ENCODE measurements around the gene CLMN. TPM values are rescaled to one million over a fixed set of nuclear protein-coding genes. Genes with fewer than 3 reads are reported as not detected.

Gene CLMN
- total RNA-seq, 1 experiment from 2014 or later, result 33.4 TPM

GRCh38 chr14:95190857-95191256, 128.9 kb downstream of the CLMN start (continued):
- TF ChIP-seq REST (IDR thresholded peaks at IDR 0.05; ENCODE audit: low read depth) (no peak), CBX3 (IDR thresholded peaks at IDR 0.05; ENCODE audit: low read depth) (no peak), ZFX (IDR thresholded peaks at IDR 0.05) (no peak), SIN3A (IDR thresholded peaks at IDR 0.05; ENCODE audit: low read depth) (no peak), RAD21 (IDR thresholded peaks at IDR 0.05; ENCODE audit: low read depth) (no peak), SP1 (IDR thresholded peaks at IDR 0.05; ENCODE audit: low read depth) (no peak), EGR1 (IDR thresholded peaks at IDR 0.05; ENCODE audit: low read depth) (no peak)

GRCh38 chr14:95190346-95190840, 129.3 kb downstream of the CLMN start:
- H3K4me1 ChIP-seq (ENCODE audit: control insufficient read depth in 1 of 2, insufficient read depth in 2 of 2, low read length in 2 of 2), result no peaks in the 10 kb centered on the region
- ATAC-seq (no peak), DNase-seq (ENCODE audit: low read depth, low spot score) (no peak)
- H3K79me2 ChIP-seq (ENCODE audit: insufficient read depth, low read length), result no peaks in the 10 kb centered on the region
- no peaks in the 10 kb centered on the region for H3K36me3 ChIP-seq (ENCODE audit: control insufficient read depth in 1 of 2, insufficient read depth in 2 of 2, low read length in 2 of 2)
- BruUV-seq (replicated peaks), result no TSS peak
- TF ChIP-seq TCF7L2 (IDR thresholded peaks at IDR 0.05; ENCODE audit: borderline replicate concordance, extremely low read depth, insufficient read depth, insufficient read length) (no peak), FOSL1 (IDR thresholded peaks at IDR 0.05; ENCODE audit: low read depth) (no peak), MAX (IDR thresholded peaks at IDR 0.05) (no peak), EZH2 (IDR thresholded peaks at IDR 0.05) (no peak), CBX3 (IDR thresholded peaks at IDR 0.05; ENCODE audit: low read depth) (no peak), RAD21 (IDR thresholded peaks at IDR 0.05; ENCODE audit: low read depth) (no peak), ELF1 (IDR thresholded peaks at IDR 0.05; ENCODE audit: borderline replicate concordance, low read depth) (no peak)
- no peaks in the 10 kb centered on the region for H3K9me2 ChIP-seq (ENCODE audit: insufficient read depth)
- no peak overlapping the region for H3K4me3 ChIP-seq (replicated peaks in 1 of 2; ENCODE audit: low read depth in 1 of 2, low read length in 2 of 2)
- no peak overlapping the region for H3K4me2 ChIP-seq (ENCODE audit: low read length)
- H2AFZ ChIP-seq (ENCODE audit: low read depth, low read length, poor library complexity, severe bottlenecking), result no peak overlapping the region
- ChIA-PET RAD21 (ENCODE audit: low non-redundant PET in 1 of 2, low total read pairs in 2 of 2, uncharacterized antibody in 2 of 2, unreplicated experiment in 2 of 2) (no interaction called here), POLR2A (no interaction called here), CTCF (no interaction called here)
- no peak overlapping the region for H3K9ac ChIP-seq (ENCODE audit: low read length)
- no peaks in the 10 kb centered on the region for H4K20me1 ChIP-seq (ENCODE audit: insufficient read depth)
- H3K27ac ChIP-seq (ENCODE audit: low read depth, low read length), result no peak overlapping the region
- H3K9me3 ChIP-seq (ENCODE audit: control insufficient read depth in 1 of 2, insufficient read depth in 1 of 2, low read depth in 1 of 2, low read length in 2 of 2), result no peaks in the 10 kb centered on the region
- H3K27me3 ChIP-seq (ENCODE audit: insufficient read depth, low read length), result no peaks in the 10 kb centered on the region
- intact Hi-C loops (cut with micrococcal nuclease), result no loop called here
